Ascending aorta (tissue), 2 donors: ENCODE data around the gene OR2A1. TPM values are rescaled to one million over a fixed set of nuclear protein-coding genes. Genes with fewer than 3 reads are reported as not detected.
"Not testable (repeated sequence)": the region's sequence is repeated elsewhere in the genome, so short reads cannot be mapped to it uniquely, and the experiment has no call there.

Experiments
- DNase-seq, 2 donors: peaks; one replicate each; pipeline ENCODE4 v3.0.0-alpha.2; 2019; ENCODE audit warnings: low spot score in 2 of 2
- H3K27ac ChIP-seq, 2 donors: fragments of 200-600 bp; sonication (generic); one replicate each; pipeline ENCODE4 v1.5.1; 2016 to 2017; ENCODE audit warnings: mild to moderate bottlenecking in 1 of 2
- H3K27me3 ChIP-seq: fragments of 200-600 bp; sonication (generic); one replicate; pipeline ENCODE4 v1.5.1; 2017
- H3K36me3 ChIP-seq, 2 donors: fragments of 200-600 bp; sonication (generic); one replicate each; pipeline ENCODE4 v1.5.1; 2016
- H3K4me1 ChIP-seq, 2 donors: fragments of 200-600 bp; sonication (generic); one replicate each; pipeline ENCODE4 v1.5.1; 2016 to 2017; ENCODE audit warnings: mild to moderate bottlenecking in 1 of 2
- H3K4me3 ChIP-seq, 2 donors: fragments of 200-600 bp; sonication (generic); one replicate each; pipeline ENCODE4 v1.5.1; 2016 to 2017; ENCODE audit warnings: mild to moderate bottlenecking in 1 of 2
- H3K9me3 ChIP-seq, 2 donors: fragments of 200-600 bp; sonication (generic); one replicate each; pipeline ENCODE4 v1.5.1; 2016
- intact Hi-C: fragments of 100-400 bp; cut with DNase I; formaldehyde crosslinking; loops from one replicate; pipeline ENCODE4 v1.15.1; 2023
- total RNA-seq: library from RNA; depleted of rRNA; stranded (reverse); fragments of >200 nt; gene quantifications from one replicate; pipeline ENCODE4 v1.1.0, GENCODE V29; 2016

Gene OR2A1
- total RNA-seq, 1 donor from 2014 or later: not detected

DNA sequence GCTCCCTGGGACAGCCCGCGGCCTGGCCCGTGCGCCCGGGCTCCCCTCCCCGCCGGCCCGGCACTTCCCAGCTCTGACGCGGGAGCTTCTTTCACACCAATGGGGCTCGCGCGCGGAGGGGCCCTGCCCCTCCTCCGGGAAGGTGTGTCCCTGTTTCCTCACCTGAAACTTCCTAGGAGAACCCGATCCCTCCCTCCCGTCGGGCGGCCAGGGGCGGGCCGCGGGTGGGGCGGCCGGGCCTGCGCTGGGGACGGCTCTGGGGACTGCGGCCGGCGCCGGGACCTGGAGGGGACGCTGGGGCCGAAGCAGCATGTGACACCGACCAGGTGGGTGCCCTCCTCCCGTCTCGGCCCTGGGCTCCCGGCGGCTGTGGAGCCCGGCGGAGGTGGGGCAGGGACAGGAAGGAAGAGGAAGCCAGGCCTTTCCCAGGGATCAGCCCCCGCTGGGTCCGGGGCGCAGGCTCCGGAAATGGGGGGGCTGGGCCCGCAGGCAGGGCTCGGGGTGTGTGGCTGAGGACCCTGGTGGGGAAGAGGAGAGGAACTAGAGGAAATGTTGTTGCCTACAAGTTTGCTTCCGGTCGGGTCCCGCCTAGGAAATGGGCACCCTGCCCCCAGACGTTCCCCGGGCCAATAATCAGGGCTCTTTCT, 43.1 kb downstream of the OR2A1 start, which contains the start of gene ARHGEF5:
Gene ARHGEF5 (plus strand): TSS at position 227 of the 647 bp plus-strand sequence. CDS start 7,268 bp downstream, outside the sequence.
- intact Hi-C loops, DNase-seq, H3K4me1 ChIP-seq, H3K9me3 ChIP-seq, H3K27ac ChIP-seq, H3K4me3 ChIP-seq, H3K27me3 ChIP-seq, H3K36me3 ChIP-seq: not testable (repeated sequence)

DNA sequence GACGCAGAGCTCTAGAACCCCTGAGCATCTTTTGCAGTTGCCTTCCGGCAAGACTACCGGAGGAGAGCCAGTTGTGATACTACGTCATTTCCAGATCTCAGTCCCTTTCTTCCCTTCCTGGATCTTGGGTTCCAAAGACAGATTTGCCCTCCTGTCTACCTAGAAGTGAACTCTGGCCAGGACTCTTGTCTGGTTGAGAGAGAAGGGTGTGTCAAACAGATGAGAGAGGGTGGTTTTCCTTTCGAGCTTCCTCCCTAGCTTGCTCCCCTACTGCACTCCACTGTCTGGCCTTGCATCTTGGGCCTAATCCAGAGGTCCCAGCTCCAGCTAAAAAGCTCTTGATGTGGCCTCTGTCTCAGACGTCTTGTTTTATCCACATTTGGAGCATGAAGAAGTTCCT, 44.0 kb downstream of the OR2A1 start:
- H3K36me3 ChIP-seq, H3K4me3 ChIP-seq, H3K27me3 ChIP-seq, intact Hi-C loops, DNase-seq, H3K9me3 ChIP-seq, H3K4me1 ChIP-seq, H3K27ac ChIP-seq: not testable (repeated sequence)

DNA sequence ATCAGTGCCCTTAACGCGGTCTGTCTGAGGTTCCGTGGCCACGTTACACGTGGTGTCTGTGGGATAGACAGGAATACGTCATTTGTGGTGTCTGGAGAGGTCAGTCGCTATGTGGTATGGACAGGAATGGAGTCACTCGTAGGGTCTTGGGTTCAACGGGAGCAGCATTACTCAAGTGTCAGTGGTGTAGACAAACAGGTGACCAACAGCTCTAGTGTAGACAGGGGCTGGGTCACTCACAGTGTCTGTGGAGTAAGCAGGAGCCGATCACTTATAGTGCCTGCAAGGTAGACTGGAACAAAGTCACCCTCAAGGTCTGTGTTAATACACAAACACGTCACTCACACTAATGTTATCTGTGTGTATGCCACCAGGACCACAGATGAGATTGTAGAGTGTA, 44.6 kb downstream of the OR2A1 start:
- H3K27ac ChIP-seq, H3K9me3 ChIP-seq, H3K27me3 ChIP-seq, intact Hi-C loops, H3K4me1 ChIP-seq, H3K4me3 ChIP-seq, DNase-seq, H3K36me3 ChIP-seq: not testable (repeated sequence)

DNA sequence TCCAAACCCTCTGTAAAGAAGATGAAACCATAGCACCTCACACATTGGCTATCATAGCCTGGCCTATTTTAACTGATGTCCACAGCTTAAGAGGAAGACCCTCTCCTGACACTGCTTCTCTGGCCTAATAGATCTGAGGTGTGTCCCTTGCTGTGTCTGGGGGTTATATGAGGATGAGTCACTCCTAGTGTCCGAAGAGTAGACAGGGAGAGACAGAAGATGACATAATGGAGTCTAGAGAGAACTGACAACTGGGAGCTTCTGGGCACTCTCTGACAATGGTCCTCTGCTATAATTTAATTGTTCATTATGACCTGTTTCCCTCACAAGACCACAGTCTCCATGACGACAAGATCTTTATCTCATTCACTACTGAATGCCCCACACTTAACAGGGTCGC, 49.8 kb downstream of the OR2A1 start:
- DNase-seq, H3K4me3 ChIP-seq, H3K27me3 ChIP-seq, H3K9me3 ChIP-seq, intact Hi-C loops, H3K27ac ChIP-seq, H3K36me3 ChIP-seq, H3K4me1 ChIP-seq: not testable (repeated sequence)

DNA sequence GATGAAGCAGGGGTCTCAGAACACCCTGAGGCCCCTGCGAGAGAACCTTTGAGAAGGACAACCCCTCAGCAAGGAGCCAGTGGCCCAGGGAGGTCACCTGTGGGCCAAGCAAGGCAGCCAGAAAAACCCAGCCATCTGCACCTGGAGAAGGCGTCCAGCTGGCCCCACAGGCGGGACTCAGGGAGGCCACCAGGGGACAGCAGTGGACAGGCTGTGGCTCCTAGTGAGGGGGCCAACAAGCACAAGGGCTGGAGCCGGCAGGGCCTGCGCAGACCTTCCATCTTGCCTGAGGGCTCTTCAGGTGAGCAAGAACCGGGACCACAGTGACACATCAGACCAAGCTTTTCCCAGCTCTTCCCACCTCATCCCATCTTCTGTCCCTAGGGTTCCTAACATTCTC, 53.3 kb downstream of the OR2A1 start:
- H3K27me3 ChIP-seq, intact Hi-C loops, DNase-seq, H3K36me3 ChIP-seq, H3K9me3 ChIP-seq, H3K27ac ChIP-seq, H3K4me1 ChIP-seq, H3K4me3 ChIP-seq: not testable (repeated sequence)

DNA sequence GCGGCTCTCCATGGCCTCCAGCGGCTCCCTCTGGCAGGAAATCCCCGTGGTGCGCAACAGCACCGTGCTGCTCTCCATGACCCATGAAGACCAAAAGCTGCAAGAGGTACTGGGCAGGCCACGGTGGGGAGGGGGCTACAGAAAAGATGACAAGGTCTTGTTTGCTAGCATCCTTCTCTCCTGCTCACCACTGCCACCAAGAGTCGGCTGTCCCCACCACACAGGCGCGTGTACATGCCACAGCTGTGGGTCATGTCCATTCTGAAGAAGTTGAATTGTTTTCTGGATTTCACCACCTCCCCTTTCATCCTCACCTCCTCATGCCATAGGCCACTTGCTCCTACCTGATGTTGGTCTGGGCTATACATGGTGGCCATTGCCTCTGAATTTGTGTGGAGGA, 55.0 kb downstream of the OR2A1 start:
- H3K36me3 ChIP-seq, intact Hi-C loops: not testable (repeated sequence)

DNA sequence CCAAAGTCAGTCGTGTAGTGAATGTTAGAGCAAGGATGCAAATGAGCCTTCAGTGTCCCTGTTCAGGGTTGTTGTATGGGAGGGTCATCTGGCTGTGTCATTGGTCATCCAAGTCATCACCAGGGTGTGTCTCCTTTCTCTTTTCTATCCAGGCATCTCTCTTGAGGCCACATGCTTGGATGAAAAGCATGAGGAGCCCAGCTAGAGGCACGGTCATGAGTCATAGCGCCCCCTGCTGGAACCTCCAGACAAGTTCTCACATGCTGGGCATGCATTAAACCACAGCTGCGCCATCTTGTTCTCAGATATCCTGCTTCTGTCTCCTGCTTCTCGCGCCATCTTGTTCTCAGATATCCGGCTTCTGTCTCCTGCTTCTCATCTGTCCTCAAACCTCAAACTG, 57.0 kb downstream of the OR2A1 start:
- DNase-seq, H3K27me3 ChIP-seq, H3K4me1 ChIP-seq, intact Hi-C loops, H3K9me3 ChIP-seq, H3K4me3 ChIP-seq, H3K27ac ChIP-seq, H3K36me3 ChIP-seq: not testable (repeated sequence)

More for the DNA sequence above, 55.0 kb downstream of the OR2A1 start:
- not testable (repeated sequence) for H3K9me3 ChIP-seq, H3K4me3 ChIP-seq, DNase-seq, H3K27me3 ChIP-seq, H3K27ac ChIP-seq, H3K4me1 ChIP-seq

Other genes with a start within 250 kb of the OR2A1 start
- gene OR2A25, start 242.6 kb upstream of the OR2A1 start, total RNA-seq: not detected
- gene OR2A12, start 226.1 kb upstream of the OR2A1 start, total RNA-seq: not detected
- gene OR2A2, start 202.8 kb upstream of the OR2A1 start, total RNA-seq: not detected
- not detected for gene OR2A14, start 189.2 kb upstream of the OR2A1 start, total RNA-seq
- gene CTAGE4, start 129.0 kb upstream of the OR2A1 start, total RNA-seq: not detected
- gene ARHGEF35, start 116.6 kb upstream of the OR2A1 start, total RNA-seq: 0.75 TPM
- gene OR2A42, start 72.8 kb upstream of the OR2A1 start, total RNA-seq: not detected
- 4.9 TPM for gene OR2A7, start 47.6 kb upstream of the OR2A1 start, total RNA-seq
- gene CTAGE8, start 43.1 kb upstream of the OR2A1 start, total RNA-seq: not detected
- gene ARHGEF5, start 43.0 kb downstream of the OR2A1 start, total RNA-seq: 3.5 TPM
- gene NOBOX, start 91.3 kb downstream of the OR2A1 start, total RNA-seq: not detected